Ascending aorta (tissue), 2 donors: ENCODE data around the gene GPC3. TPM values are rescaled to one million over a fixed set of nuclear protein-coding genes. Genes with fewer than 3 reads are reported as not detected.
"Not testable (repeated sequence)": the region's sequence is repeated elsewhere in the genome, so short reads cannot be mapped to it uniquely, and the experiment has no call there.

Experiments used
- DNase-seq, 2 donors: peaks; one replicate each; pipeline ENCODE4 v3.0.0-alpha.2; 2019; ENCODE audit warnings: low spot score in 2 of 2
- H3K27ac ChIP-seq, 2 donors: fragments of 200-600 bp; sonication (generic); one replicate each; pipeline ENCODE4 v1.5.1; 2016 to 2017; ENCODE audit warnings: mild to moderate bottlenecking in 1 of 2
- H3K27me3 ChIP-seq: fragments of 200-600 bp; sonication (generic); one replicate; pipeline ENCODE4 v1.5.1; 2017
- H3K36me3 ChIP-seq, 2 donors: fragments of 200-600 bp; sonication (generic); one replicate each; pipeline ENCODE4 v1.5.1; 2016
- H3K4me1 ChIP-seq, 2 donors: fragments of 200-600 bp; sonication (generic); one replicate each; pipeline ENCODE4 v1.5.1; 2016 to 2017; ENCODE audit warnings: mild to moderate bottlenecking in 1 of 2
- H3K4me3 ChIP-seq, 2 donors: fragments of 200-600 bp; sonication (generic); one replicate each; pipeline ENCODE4 v1.5.1; 2016 to 2017; ENCODE audit warnings: mild to moderate bottlenecking in 1 of 2
- H3K9me3 ChIP-seq, 2 donors: fragments of 200-600 bp; sonication (generic); one replicate each; pipeline ENCODE4 v1.5.1; 2016
- CTCF ChIP-seq, 3 experiments: fragments of 200-600 bp in 2 of 3; fragments of 450-650 bp in 1 of 3; sonication (generic) in 2 of 3; IDR thresholded peaks; one replicate each; pipeline ENCODE4 v1.5.1; 2016 to 2019; ENCODE audit warnings: antibody characterized with exemption in 3 of 3, mild to moderate bottlenecking in 1 of 3, moderate library complexity in 1 of 3
- intact Hi-C: fragments of 100-400 bp; cut with DNase I; formaldehyde crosslinking; loops from one replicate; pipeline ENCODE4 v1.15.1; 2023
- total RNA-seq: library from RNA; depleted of rRNA; stranded (reverse); fragments of >200 nt; gene quantifications from one replicate; pipeline ENCODE4 v1.1.0, GENCODE V29; 2016

GPC3 gene
- total RNA-seq, 1 donor from 2014 or later = 0.75 TPM

GRCh38 chrX:133776072-133776471 is 209.3 kb downstream of the GPC3 start:
- Histone ChIP-seq H3K4me1 (no peaks in the 10 kb centered on the region), H3K27me3 (no peaks in the 10 kb centered on the region), H3K27ac (no peak overlapping the region), H3K4me3 (no peak overlapping the region), H3K9me3 (no peaks in the 10 kb centered on the region), H3K36me3 (no peaks in the 10 kb centered on the region)
- intact Hi-C loops = no loop called here
- peak in 1 of 3 experiments; percentile 31 for TF ChIP-seq CTCF (IDR thresholded peaks at IDR 0.05)
- no peak for DNase-seq

GRCh38 chrX:133774807-133775206 is 210.6 kb downstream of the GPC3 start:
- no peaks in the 10 kb centered on the region for H3K9me3 ChIP-seq
- no peak for TF ChIP-seq CTCF (IDR thresholded peaks at IDR 0.05)

GRCh38 chrX:133771086-133771646 is 214.2 kb downstream of the GPC3 start:
- no peak for DNase-seq
- H3K4me3 ChIP-seq = no peak overlapping the region
- no peaks in the 10 kb centered on the region for H3K36me3 ChIP-seq
- no peak for TF ChIP-seq CTCF (IDR thresholded peaks at IDR 0.05)
- H3K4me1 ChIP-seq = no peaks in the 10 kb centered on the region
- H3K9me3 ChIP-seq = no peaks in the 10 kb centered on the region
- no peaks in the 10 kb centered on the region for H3K27me3 ChIP-seq
- H3K27ac ChIP-seq = no peak overlapping the region
- intact Hi-C loops = no loop called here

More at GRCh38 chrX:133774807-133775206, 210.6 kb downstream of the GPC3 start:
- H3K4me1 ChIP-seq = no peaks in the 10 kb centered on the region
- H3K4me3 ChIP-seq = no peak overlapping the region
- H3K27ac ChIP-seq = no peak overlapping the region
- H3K27me3 ChIP-seq = no peaks in the 10 kb centered on the region
- H3K36me3 ChIP-seq = no peaks in the 10 kb centered on the region
- DNase-seq = no peak
- intact Hi-C loops = no loop called here

- H3K27ac ChIP-seq, intact Hi-C loops, DNase-seq, H3K4me3 ChIP-seq, H3K36me3 ChIP-seq, H3K27me3 ChIP-seq, H3K4me1 ChIP-seq, H3K9me3 ChIP-seq: not testable (repeated sequence)
These were observed 222.3 kb downstream of the GPC3 start for GRCh38 chrX:133762976-133763548.

- H3K27me3 ChIP-seq = no peaks in the 10 kb centered on the region
- H3K36me3 ChIP-seq = no peaks in the 10 kb centered on the region
- H3K9me3 ChIP-seq = no peaks in the 10 kb centered on the region
- intact Hi-C loops = no loop called here
- no peaks in the 10 kb centered on the region for H3K4me1 ChIP-seq
- no peak for DNase-seq
- no peak overlapping the region for H3K4me3 ChIP-seq
- H3K27ac ChIP-seq = no peak overlapping the region
- no peak for TF ChIP-seq CTCF (IDR thresholded peaks at IDR 0.05)
These were observed 230.7 kb downstream of the GPC3 start for GRCh38 chrX:133754657-133755056.

- no peak overlapping the region for H3K27ac ChIP-seq
- H3K27me3 ChIP-seq = no peaks in the 10 kb centered on the region
- TF ChIP-seq CTCF (IDR thresholded peaks at IDR 0.05) = no peak
- no peaks in the 10 kb centered on the region for H3K4me1 ChIP-seq
- no peak overlapping the region for H3K4me3 ChIP-seq
- intact Hi-C loops = no loop called here
- DNase-seq = no peak
- H3K36me3 ChIP-seq = no peaks in the 10 kb centered on the region
- H3K9me3 ChIP-seq = no peaks in the 10 kb centered on the region
These were observed 235.4 kb downstream of the GPC3 start for GRCh38 chrX:133749951-133750350.
